IPS-20b (cell line): ENCODE results near the gene NOTUM.

Experiments
- H3K27ac ChIP-seq: one replicate; pipeline ENCODE4 v1.5.1; 2013; ENCODE audit warnings: low read length
- H3K27me3 ChIP-seq: 2 replicates; pipeline ENCODE4 v1.6.1; 2013; ENCODE audit warnings: mild to moderate bottlenecking, low read length, inconsistent platforms; ENCODE audit not compliant: insufficient read depth
- H3K36me3 ChIP-seq: 2 replicates; pipeline ENCODE4 v1.6.1; 2013; ENCODE audit warnings: low read depth, mild to moderate bottlenecking, inconsistent platforms, low read length, moderate library complexity; ENCODE audit not compliant: insufficient read depth
- H3K4me1 ChIP-seq: 2 replicates; pipeline ENCODE4 v1.6.1; 2013; ENCODE audit warnings: mild to moderate bottlenecking, control low read depth, inconsistent platforms, low read length, moderate library complexity; ENCODE audit not compliant: insufficient read depth
- H3K4me3 ChIP-seq: 2 replicates; pipeline ENCODE4 v1.5.1; 2013; ENCODE audit warnings: mild to moderate bottlenecking, low read length, inconsistent platforms
- H3K9ac ChIP-seq: 2 replicates; pipeline ENCODE4 v1.6.1; 2013; ENCODE audit warnings: low read depth, mild to moderate bottlenecking, inconsistent platforms, low read length, moderate library complexity
- H3K9me3 ChIP-seq: 2 replicates; pipeline ENCODE4 v1.6.1; 2013; ENCODE audit warnings: mild to moderate bottlenecking, low read depth, low read length, inconsistent platforms; ENCODE audit not compliant: insufficient read depth

The NOTUM gene

DNA sequence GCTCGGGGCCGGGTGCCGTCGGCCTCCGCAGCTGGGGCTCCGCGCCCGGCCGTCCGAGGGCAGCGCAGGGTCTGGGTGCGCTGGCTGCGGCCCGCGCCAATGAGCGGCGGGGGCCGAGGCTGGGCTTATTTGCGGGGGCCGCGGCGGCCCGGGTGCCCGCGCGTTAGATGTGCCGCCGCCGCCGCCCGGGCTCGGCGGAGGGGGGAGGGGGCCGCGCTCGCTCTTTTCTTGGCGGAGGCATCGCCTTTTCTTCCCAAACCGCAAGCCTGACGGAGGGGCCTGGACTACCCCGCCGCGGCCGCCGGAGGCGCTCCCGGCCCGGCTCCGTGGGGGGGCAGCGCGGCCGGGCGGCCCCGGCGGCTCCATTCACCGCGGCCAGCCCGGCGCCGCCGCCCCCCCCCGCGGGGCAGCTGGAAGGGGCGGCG lies at the start of gene NOTUM:
NOTUM (minus strand) TSS at position 101 of the 425 bp plus-strand sequence. CDS start 278 bp downstream, outside the sequence.
- peaks cover 94% of the 10 kb centered on the region for H3K27me3 ChIP-seq
- no peaks in the 10 kb centered on the region for H3K4me1 ChIP-seq
- H3K27ac ChIP-seq = no peak within 1 kb of the TSS
- H3K9me3 ChIP-seq = no peaks in the 10 kb centered on the region
- H3K4me3 ChIP-seq = no peak within 1 kb of the TSS
- H3K36me3 ChIP-seq = no peaks in the 10 kb centered on the region
- no peak within 1 kb of the TSS for H3K9ac ChIP-seq

DNA sequence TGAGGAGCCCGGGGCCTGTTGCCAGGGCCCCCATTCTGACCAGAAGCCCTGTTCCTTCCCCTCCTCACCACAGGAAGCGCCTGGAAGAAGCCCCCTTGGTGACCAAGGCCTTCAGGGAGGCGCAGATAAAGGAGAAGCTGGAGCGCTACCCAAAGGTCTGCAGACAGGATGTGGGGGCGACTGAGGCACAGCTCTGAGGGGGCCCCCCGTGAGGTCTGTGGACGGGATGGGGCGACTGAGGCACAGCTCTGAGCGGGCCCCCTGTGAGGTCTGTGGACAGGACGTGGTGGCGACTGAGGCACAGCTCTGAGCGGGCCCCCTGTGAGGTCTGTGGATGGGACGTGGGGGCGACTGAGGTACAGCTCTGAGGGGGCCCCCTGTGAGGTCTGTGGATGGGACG lies 48.4 kb upstream of the NOTUM start:
- no peaks in the 10 kb centered on the region for H3K9me3 ChIP-seq
- H3K27ac ChIP-seq = no peak overlapping the region
- H3K4me3 ChIP-seq = no peak overlapping the region
- H3K27me3 ChIP-seq = no peaks in the 10 kb centered on the region
- no peaks in the 10 kb centered on the region for H3K4me1 ChIP-seq
- no peaks in the 10 kb centered on the region for H3K36me3 ChIP-seq
- H3K9ac ChIP-seq = no peak overlapping the region

DNA sequence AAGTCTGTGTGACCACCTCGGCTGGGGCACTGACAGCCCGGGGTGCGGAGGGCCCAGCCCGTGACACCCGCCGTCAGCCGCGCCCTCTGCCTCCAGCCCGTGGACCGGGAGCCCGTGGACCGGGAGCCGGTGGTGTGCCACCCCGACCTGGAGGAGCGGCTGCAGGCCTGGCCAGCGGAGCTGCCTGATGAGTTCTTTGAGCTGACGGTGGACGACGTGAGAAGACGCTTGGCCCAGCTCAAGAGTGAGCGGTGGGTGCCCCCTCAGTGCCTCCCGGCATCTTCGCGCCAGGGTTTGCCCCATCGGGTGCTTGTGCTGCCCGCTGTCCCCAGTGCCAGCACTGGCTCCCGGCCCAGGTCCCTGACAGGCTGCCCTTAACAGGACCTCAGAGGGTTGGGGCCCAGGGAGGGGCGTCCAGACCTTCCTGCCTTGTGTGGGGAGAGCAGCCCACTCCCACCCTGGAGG lies 48.0 kb upstream of the NOTUM start:
- H3K27ac ChIP-seq = no peak overlapping the region
- no peaks in the 10 kb centered on the region for H3K27me3 ChIP-seq
- H3K4me1 ChIP-seq = no peaks in the 10 kb centered on the region
- no peak overlapping the region for H3K4me3 ChIP-seq
- no peaks in the 10 kb centered on the region for H3K9me3 ChIP-seq
- H3K9ac ChIP-seq = no peak overlapping the region
- H3K36me3 ChIP-seq = no peaks in the 10 kb centered on the region

DNA sequence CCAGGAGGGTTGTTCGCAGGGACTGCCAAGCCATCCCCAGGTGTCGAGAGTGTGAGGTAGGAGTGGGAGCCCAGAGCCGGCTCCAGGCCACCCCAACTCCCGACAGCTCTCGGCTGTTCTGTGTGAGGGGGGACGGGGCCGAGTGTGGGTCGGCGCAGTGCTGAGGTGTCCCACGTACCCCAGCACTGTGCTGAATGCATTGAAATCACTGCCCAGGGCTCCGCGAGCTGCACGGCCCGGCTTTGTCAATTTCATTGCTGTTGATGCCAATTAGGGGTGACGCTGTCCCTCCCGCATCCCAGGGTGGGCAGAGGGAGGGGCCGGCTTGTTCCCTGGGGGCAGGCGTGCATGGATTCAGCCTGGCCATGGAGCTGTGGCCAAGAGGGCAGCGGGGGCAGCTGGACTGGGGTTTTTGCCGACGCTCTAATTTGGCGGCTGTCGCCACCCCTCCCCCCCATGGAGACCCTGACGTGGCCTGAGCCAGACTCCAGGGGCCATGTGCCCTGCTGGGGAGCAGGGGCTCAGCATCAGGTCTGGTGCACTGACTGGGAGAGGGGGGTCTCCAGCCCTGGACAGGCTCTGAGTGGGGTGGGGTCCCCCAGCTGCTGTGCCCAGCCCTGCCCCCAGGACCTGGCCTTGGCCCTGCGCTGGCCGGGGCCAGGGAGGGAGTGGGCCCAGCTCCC lies 47.4 kb upstream of the NOTUM start:
- no peak overlapping the region for H3K9ac ChIP-seq
- no peaks in the 10 kb centered on the region for H3K9me3 ChIP-seq
- H3K4me1 ChIP-seq = no peaks in the 10 kb centered on the region
- no peaks in the 10 kb centered on the region for H3K27me3 ChIP-seq
- no peaks in the 10 kb centered on the region for H3K36me3 ChIP-seq
- no peak overlapping the region for H3K4me3 ChIP-seq
- H3K27ac ChIP-seq = no peak overlapping the region

DNA sequence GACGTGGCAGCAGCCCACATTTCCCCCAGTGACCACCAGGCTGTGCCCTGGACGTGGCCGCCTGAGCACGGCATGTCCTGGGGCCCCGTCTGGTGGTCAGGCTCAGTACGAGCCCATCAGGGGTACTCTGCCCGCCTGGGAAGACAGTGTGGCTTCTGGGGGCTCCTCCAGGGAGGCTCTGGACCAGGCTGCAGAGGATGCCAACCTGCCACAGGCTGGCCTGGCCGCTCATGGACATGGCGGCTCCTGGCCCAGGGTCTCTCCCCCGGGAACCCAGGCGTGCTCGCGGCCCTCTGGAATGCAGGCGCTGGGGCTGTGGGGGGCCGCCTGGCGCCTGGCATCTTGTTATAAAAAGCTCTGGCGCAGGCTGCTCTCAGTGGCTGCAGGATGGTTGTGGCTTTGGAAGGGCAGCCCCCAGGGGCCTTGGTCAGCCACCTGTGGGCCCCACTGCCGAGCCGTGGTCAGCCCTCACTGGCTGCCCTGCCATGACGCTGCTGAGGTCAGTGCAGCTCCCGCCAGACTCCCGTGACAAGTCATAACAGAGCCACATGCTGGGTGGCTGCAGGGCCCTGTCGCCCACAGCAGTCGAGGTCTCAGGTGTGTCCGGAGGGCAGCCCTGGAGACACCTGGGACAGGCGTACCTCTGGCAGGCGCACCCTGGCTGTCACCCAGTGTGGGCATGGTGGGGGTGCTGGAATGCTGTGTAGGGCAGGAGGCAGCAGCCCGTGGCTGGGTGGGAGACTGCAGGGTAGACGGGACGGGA lies 46.7 kb upstream of the NOTUM start:
- no peak overlapping the region for H3K27ac ChIP-seq
- H3K4me3 ChIP-seq = no peak overlapping the region
- no peak overlapping the region for H3K9ac ChIP-seq
- H3K9me3 ChIP-seq = no peaks in the 10 kb centered on the region
- no peaks in the 10 kb centered on the region for H3K27me3 ChIP-seq
- no peaks in the 10 kb centered on the region for H3K36me3 ChIP-seq
- H3K4me1 ChIP-seq = no peaks in the 10 kb centered on the region

DNA sequence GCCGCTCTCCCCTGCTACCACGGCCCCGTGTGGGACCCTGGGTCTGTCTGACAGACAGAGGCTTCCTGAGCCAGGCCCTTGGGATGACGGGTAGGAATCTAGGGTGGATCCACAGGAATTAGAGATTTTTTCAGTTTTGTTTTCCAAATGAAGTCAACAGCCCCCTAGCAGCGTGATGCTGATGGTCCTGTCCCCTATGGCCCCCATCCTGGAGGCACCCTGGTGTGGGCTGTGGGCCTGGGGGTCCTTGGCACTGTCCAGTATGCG lies 46.2 kb upstream of the NOTUM start:
- no peaks in the 10 kb centered on the region for H3K4me1 ChIP-seq
- H3K27me3 ChIP-seq = no peaks in the 10 kb centered on the region
- no peak overlapping the region for H3K9ac ChIP-seq

DNA sequence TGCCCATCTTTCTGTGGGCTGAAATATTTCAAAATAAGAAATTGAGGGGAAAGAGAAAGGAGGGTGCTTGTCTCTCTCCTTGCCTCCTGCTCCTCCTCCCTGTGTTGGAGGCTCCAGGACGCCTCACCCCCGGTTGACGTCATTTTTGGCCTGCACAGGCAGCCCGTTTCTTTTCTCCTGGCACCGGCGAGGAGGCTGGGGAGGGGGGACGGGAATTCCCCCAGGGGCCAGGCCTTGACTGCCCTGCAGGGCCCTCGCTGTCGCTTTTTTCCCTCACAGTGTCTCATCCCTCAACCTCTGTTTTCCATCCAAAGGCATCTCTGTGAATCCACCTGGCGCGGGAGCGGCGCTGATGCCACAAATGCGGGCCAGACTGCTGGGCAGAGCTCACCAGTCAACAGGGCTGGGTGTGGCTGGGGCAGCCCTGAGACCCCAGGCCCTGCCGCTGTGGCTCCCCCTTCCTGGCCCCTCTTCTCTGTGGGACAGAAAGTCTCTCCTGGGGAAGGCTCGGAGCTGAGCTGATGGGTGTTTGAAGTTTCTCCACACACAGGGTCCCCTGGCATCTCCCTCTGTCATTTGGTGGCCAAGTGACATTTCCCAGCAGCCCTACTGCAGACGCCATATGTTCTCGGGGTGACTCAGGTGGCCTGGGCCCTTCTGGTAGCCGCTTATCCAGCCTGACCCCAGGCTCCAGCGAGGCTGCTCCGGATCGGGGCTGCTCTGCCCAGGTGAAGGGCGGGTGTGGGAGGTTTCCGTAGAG lies 45.7 kb upstream of the NOTUM start:
- Histone ChIP-seq H3K9me3 (no peaks in the 10 kb centered on the region), H3K9ac (no peak overlapping the region), H3K4me1 (no peaks in the 10 kb centered on the region), H3K36me3 (no peaks in the 10 kb centered on the region), H3K27me3 (no peaks in the 10 kb centered on the region), H3K27ac (no peak overlapping the region), H3K4me3 (no peak overlapping the region)

More for the DNA sequence above, 46.2 kb upstream of the NOTUM start:
- H3K27ac ChIP-seq = no peak overlapping the region
- no peaks in the 10 kb centered on the region for H3K36me3 ChIP-seq
- H3K9me3 ChIP-seq = no peaks in the 10 kb centered on the region
- no peak overlapping the region for H3K4me3 ChIP-seq

DNA sequence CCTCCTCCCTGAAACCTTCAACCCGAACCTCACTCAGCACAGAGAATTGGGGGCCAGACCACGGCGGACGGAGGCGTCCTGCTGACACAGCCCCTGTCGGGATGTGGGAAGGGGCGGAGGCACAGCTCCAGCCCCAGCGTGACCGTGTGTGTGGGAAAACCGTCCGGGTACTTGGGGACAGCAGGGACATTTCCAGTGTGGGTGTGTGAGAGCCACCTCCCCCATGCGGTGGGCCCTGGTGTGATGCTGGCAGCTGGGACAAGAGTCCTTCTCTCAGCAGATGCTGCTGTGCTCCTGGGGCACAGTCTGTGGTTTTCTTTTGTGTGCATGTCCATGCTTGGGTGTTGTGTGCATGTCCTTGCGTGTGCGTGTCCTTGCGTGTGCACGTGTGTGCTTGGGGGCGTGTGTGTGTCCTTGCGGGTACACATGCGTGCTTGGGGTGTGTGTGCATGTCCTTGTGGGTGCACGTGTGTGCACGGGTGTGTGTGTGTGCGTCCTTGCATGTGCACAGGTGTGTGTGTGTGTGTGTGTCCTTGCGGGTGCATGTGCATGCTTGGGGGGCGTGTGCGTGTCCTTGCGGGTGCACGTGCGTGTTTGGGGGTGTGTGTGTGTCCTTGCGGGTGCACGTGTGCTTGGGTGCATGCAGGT lies 44.8 kb upstream of the NOTUM start:
- no peaks in the 10 kb centered on the region for H3K36me3 ChIP-seq
- H3K9me3 ChIP-seq = no peaks in the 10 kb centered on the region
- H3K27ac ChIP-seq = no peak overlapping the region
- H3K9ac ChIP-seq = no peak overlapping the region
- H3K27me3 ChIP-seq = no peaks in the 10 kb centered on the region
- no peaks in the 10 kb centered on the region for H3K4me1 ChIP-seq
- H3K4me3 ChIP-seq = no peak overlapping the region

DNA sequence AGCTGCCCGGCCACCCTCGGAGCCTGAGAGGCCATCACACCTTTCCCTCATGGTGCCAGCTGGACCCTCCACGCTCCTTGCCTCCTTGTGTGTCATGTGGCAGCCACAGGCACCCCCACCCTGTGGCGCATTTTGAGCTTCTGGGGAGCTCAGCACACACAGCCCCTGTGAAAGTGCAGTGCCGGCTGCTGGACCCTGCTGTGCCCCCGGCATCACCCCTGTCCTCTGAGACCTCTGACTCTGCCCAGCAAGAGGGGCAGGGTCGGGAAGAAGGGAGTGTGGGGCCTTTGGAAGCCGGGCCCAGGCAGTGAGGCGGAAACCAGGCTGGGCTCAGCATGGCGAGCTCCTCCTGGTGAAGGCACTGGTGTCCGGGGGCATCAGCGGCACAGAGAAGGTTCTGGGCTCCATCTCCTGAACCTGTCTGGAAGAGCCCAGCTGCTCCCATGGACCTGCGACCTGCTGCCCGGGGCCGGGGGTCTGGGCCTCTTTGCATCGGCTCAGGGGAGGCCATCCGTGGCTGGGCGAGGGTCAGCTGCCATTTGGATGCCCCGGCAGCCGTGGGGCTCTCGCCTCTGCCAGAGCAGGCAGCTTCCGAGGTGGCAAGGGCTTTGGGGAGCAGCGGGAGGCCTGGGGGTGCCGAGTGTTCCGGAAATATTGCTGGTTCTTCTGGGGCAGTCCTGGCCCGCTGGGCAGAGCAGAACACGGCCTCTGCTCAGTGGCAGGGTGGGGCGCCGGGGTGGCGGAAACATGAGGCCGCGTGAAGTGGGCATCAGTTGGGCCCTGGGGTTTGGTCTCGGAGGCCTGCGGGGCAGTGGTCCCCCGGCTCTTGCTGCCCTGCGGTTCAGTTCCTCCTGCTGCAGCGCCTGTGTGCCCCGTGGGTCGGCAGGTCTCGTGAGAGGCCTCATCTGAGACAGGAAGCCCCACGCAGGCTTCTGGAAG lies 43.8 kb upstream of the NOTUM start:
- no peak overlapping the region for H3K27ac ChIP-seq
- no peak overlapping the region for H3K4me3 ChIP-seq
- H3K9ac ChIP-seq = no peak overlapping the region

DNA sequence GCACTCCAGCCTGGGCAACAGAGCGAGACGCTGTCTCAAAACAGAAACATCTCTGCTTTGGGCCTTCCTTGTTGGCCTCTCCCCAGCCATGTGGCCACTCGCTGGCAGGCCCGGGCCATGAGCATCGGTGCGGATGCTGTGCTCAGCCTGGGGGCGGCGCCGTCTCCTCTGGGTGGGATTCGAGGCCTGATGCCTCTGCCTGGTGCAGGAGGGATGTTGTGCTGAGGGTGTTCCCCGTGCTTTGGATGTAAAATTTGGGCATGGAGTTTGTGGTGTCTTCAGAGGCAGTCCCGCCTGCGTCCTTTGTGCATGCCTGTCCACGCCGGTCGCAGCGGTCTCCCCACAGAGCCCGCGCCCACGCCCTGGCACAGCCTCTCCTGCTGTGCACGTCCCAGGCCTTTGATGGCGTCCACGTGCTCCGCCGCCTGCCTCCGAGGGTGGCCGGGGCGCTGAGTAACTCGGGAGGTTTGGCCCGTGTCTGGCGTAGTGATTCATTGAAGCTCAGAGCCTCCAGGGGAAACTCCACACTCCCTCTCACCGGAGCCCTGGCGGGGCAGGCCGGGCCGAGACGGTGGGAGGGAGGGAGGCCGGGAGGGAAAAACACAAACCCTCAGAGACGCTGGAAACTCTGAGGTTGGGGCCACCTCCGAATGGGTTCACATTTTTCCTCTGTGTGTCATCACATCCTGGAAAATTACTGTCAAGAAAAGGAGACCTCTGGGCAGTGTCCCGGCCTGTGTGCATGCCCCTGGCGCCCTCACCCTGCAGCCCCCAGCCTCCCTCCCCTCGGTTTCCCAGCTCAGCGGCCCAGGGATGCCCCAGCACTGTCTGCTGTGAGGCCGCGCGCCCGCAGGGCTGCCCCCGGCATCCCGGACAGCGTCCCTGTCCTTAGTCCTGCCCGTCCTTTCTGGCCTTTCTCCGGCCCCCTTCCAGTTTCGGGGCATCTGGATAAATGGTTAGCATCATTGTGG lies 42.7 kb upstream of the NOTUM start:
- no peaks in the 10 kb centered on the region for H3K9me3 ChIP-seq
- no peaks in the 10 kb centered on the region for H3K27me3 ChIP-seq
- no peaks in the 10 kb centered on the region for H3K4me1 ChIP-seq
- H3K4me3 ChIP-seq = no peak overlapping the region
- H3K36me3 ChIP-seq = no peaks in the 10 kb centered on the region; the same call in 1 of the 2 replicates
- H3K27ac ChIP-seq = no peak overlapping the region
- H3K9ac ChIP-seq = no peak overlapping the region

More for the DNA sequence above, 43.8 kb upstream of the NOTUM start:
- Histone ChIP-seq H3K36me3 (no peaks in the 10 kb centered on the region), H3K27me3 (no peaks in the 10 kb centered on the region), H3K4me1 (no peaks in the 10 kb centered on the region), H3K9me3 (no peaks in the 10 kb centered on the region)
